Left kidney (tissue), 2 donors: ENCODE results near the gene KIR3DL1. TPM values are rescaled to one million over a fixed set of nuclear protein-coding genes. Genes with fewer than 3 reads are reported as not detected.
"Not testable (repeated sequence)": the region's sequence is repeated elsewhere in the genome, so short reads cannot be mapped to it uniquely, and the experiment has no call there.

ENCODE experiments used
- DNase-seq: peaks from one replicate; pipeline ENCODE4 v3.0.0-alpha.2; 2013
- polyA plus RNA-seq: library from polyadenylated mRNA; unstranded; fragments of 120-200 nt; gene quantifications from one replicate; pipeline ENCODE4 v1.2.1, GENCODE V29; 2013; ENCODE audit not compliant: insufficient read length

KIR3DL1 gene
- polyA plus RNA-seq, 1 donor = not detected

- not testable (repeated sequence) for DNase-seq
These were observed 1.7 kb upstream of the KIR3DL1 start for GRCh38 chr19:54814571-54814970.

GRCh38 chr19:54817670-54818536 is 1.6 kb downstream of the KIR3DL1 start:
- no peak for DNase-seq

GRCh38 chr19:54824416-54824815 is 8.1 kb downstream of the KIR3DL1 start:
- DNase-seq = not testable (repeated sequence)

- DNase-seq = not testable (repeated sequence)
These were observed 9.1 kb downstream of the KIR3DL1 start for GRCh38 chr19:54825326-54825725.

GRCh38 chr19:54828064-54828463 is 11.8 kb downstream of the KIR3DL1 start:
- not testable (repeated sequence) for DNase-seq

- DNase-seq = not testable (repeated sequence)
These were observed 16.2 kb downstream of the KIR3DL1 start, which contains the start of gene KIR2DS4 for GRCh38 chr19:54832496-54832895. TSS of gene KIR2DS4 (plus strand) at chr19:54832676.

GRCh38 chr19:54835126-54835525 is 18.9 kb downstream of the KIR3DL1 start:
- DNase-seq = not testable (repeated sequence)

GRCh38 chr19:54837522-54837921 is 21.3 kb downstream of the KIR3DL1 start:
- DNase-seq = not testable (repeated sequence)

GRCh38 chr19:54843171-54843570 is 26.9 kb downstream of the KIR3DL1 start:
- DNase-seq = not testable (repeated sequence)

- not testable (repeated sequence) for DNase-seq
These were observed 33.9 kb downstream of the KIR3DL1 start, which contains the start of gene KIR3DL2 for GRCh38 chr19:54850061-54850640. TSS of gene KIR3DL2 (plus strand) at chr19:54850443. CDS start at chr19:54850476, 33 bp downstream.

GRCh38 chr19:54850930-54851329 is 34.7 kb downstream of the KIR3DL1 start:
- DNase-seq = no peak

GRCh38 chr19:54851353-54851752 is 35.1 kb downstream of the KIR3DL1 start:
- DNase-seq = no peak

- not testable (repeated sequence) for DNase-seq
These were observed 39.0 kb downstream of the KIR3DL1 start for GRCh38 chr19:54855241-54855640.

- not testable (repeated sequence) for DNase-seq
These were observed 42.2 kb downstream of the KIR3DL1 start for GRCh38 chr19:54858476-54858875.

- not testable (repeated sequence) for DNase-seq
These were observed 43.2 kb downstream of the KIR3DL1 start for GRCh38 chr19:54859421-54859820.

GRCh38 chr19:54863459-54863858 is 47.2 kb downstream of the KIR3DL1 start:
- DNase-seq = not testable (repeated sequence)

- no peak for DNase-seq
These were observed 55.4 kb downstream of the KIR3DL1 start for GRCh38 chr19:54871696-54872095.

GRCh38 chr19:54873990-54874389 is 57.7 kb downstream of the KIR3DL1 start, which contains the start of gene FCAR:
TSS of gene FCAR (plus strand) at chr19:54874235. CDS start at chr19:54874290, 55 bp downstream.
- DNase-seq = no peak

GRCh38 chr19:54875506-54875905 is 59.2 kb downstream of the KIR3DL1 start:
- no peak for DNase-seq

- no peak for DNase-seq
These were observed 61.2 kb downstream of the KIR3DL1 start for GRCh38 chr19:54877471-54877870.
